OCI-LY3 (cell line): ENCODE results near the gene LGALS9B.
"Not testable (repeated sequence)": the region's sequence is repeated elsewhere in the genome, so short reads cannot be mapped to it uniquely, and the experiment has no call there.

ENCODE experiments used
- CTCF ChIP-seq: fragments of 200-600, 300-600 bp; sonication (generic); IDR thresholded peaks from 2 replicates; pipeline ENCODE4 v1.5.1; 2014; ENCODE audit warnings: antibody characterized with exemption, low read length, low read depth
- EZH2phosphoT487 ChIP-seq: fragments of 200-600 bp; shearing (Covaris generic); IDR thresholded peaks from 2 replicates; pipeline ENCODE4 v1.6.1; 2018; ENCODE audit warnings: antibody characterized with exemption, mixed run types, low read depth

GRCh38 chr17:20433382-20433781 lies 34.0 kb downstream of the LGALS9B start:
- not testable (repeated sequence) for TF ChIP-seq CTCF, EZH2phosphoT487
